GM23248 (cell line): ENCODE data around the gene TLE5.

ENCODE experiments used
- EZH2 ChIP-seq: fragments of 200-600 bp; sonication (generic); IDR thresholded peaks from 2 replicates; pipeline ENCODE4 v1.6.1; 2018; ENCODE audit warnings: antibody characterized with exemption, mild to moderate bottlenecking; ENCODE audit not compliant: insufficient read depth, poor library complexity, severe bottlenecking
- EZH2phosphoT487 ChIP-seq: fragments of 200-600 bp; sonication (generic); IDR thresholded peaks from 2 replicates; pipeline ENCODE4 v1.6.1; 2018; ENCODE audit warnings: antibody characterized with exemption, moderate library complexity, mild to moderate bottlenecking, low read depth; ENCODE audit not compliant: insufficient read depth

DNA sequence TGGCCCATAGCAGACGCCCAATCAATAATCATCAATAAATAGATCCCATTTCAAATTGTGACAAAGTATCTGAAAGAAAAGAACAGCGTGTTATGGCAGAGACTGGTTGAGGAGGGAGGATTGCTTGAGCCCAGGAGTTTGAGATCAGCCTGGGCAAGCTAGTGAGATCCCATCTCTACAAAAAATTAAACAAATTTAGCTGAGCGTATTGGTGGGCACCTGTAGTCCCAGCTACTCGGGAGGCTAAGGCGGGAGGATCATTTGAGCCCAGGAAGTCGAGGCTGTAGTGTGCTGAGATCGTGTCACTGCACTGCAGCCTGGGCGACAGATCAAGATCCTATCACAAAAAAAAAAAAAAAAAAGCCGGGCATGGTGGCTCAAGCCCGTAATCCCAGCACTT, 25.5 kb upstream of the TLE5 start:
- no peak for TF ChIP-seq EZH2phosphoT487
- TF ChIP-seq EZH2, result no peak
